SK-N-SH (cell line): ENCODE results near the gene LARGE1. TPM values are rescaled to one million over a fixed set of nuclear protein-coding genes. Genes with fewer than 3 reads are reported as not detected.

Experiments used
- CTCF ChIA-PET: fragments of 300-600, 350-600 bp; formaldehyde crosslinking; extraction: SDS; loops from one replicate; lab custom pipeline; 2021; lab: Yijun Ruan, JAX
- POLR2A ChIA-PET: fragments of 350-600 bp; sonication (Branson Sonifier 250); formaldehyde crosslinking; extraction: SDS; loops from one replicate; lab custom pipeline; 2020; ENCODE audit warnings: antibody characterized with exemption, inconsistent platforms; lab: Yijun Ruan, JAX
- DNase-seq: peaks from one replicate; pipeline ENCODE4 v3.0.0; 2012
- H2AFZ ChIP-seq: fragments of 200-600 bp; sonication (generic); 2 replicates; pipeline ENCODE4 v1.8.1; 2016; ENCODE audit warnings: antibody characterized with exemption, mild to moderate bottlenecking, low read depth
- H3F3A ChIP-seq: fragments of 200-600 bp; sonication (generic); replicated peaks from 2 replicates; pipeline ENCODE3; 2016; ENCODE audit warnings: antibody characterized with exemption, mild to moderate bottlenecking; ENCODE audit not compliant: insufficient read depth
- H3K27ac ChIP-seq, 2 experiments: fragments of 200-500 bp in 1 of 2; fragments of 200-600 bp in 1 of 2; sonication (Bioruptor generic) in 1 of 2; sonication (generic), shearing (Covaris generic) in 1 of 2; 2 replicates each; pipeline versions ENCODE4 v1.5.1 to v1.6.1; 2014 to 2016; ENCODE audit warnings: low read depth in 2 of 2, inconsistent platforms in 1 of 2, low read length in 1 of 2, mild to moderate bottlenecking in 1 of 2, mixed read lengths in 1 of 2
- H3K27me3 ChIP-seq: fragments of 200-600 bp; sonication (generic), shearing (Covaris generic); 2 replicates; pipeline ENCODE4 v1.6.1; 2016; ENCODE audit warnings: mixed run types; ENCODE audit not compliant: insufficient read depth
- H3K36me3 ChIP-seq, 2 experiments: fragments of 200-500 bp in 1 of 2; fragments of 200-600 bp in 1 of 2; sonication (Bioruptor generic) in 1 of 2; sonication (generic) in 1 of 2; replicated peaks in 1 of 2; 2 replicates each; pipeline versions ENCODE3 to v1.5.1; 2014 to 2016; ENCODE audit warnings: low read length in 1 of 2, mild to moderate bottlenecking in 1 of 2; ENCODE audit not compliant: insufficient read depth in 2 of 2, control insufficient read depth in 1 of 2
- H3K4me1 ChIP-seq, 2 experiments: fragments of 200-500 bp in 1 of 2; fragments of 200-600 bp in 1 of 2; sonication (Bioruptor generic) in 1 of 2; sonication (generic), shearing (Covaris generic) in 1 of 2; 2 replicates each; pipeline versions ENCODE4 v1.5.1 to v1.6.1; 2014 to 2016; ENCODE audit warnings: low read depth in 1 of 2, low read length in 1 of 2, mixed run types in 1 of 2; ENCODE audit not compliant: insufficient read depth in 2 of 2, control insufficient read depth in 1 of 2
- H3K4me2 ChIP-seq: fragments of 200-600 bp; sonication (generic), shearing (Covaris generic); 2 replicates; pipeline ENCODE4 v1.6.1; 2017; ENCODE audit warnings: mixed run types
- H3K4me3 ChIP-seq, 2 experiments: fragments of 200-500 bp in 1 of 2; fragments of 200-600 bp in 1 of 2; sonication (Bioruptor generic) in 1 of 2; sonication (generic), shearing (Covaris generic) in 1 of 2; 2 replicates each; pipeline versions ENCODE4 v1.5.1 to v1.8.1; 2014 to 2016; ENCODE audit warnings: low read depth in 2 of 2, inconsistent platforms in 1 of 2, low read length in 1 of 2, mild to moderate bottlenecking in 1 of 2, mixed read lengths in 1 of 2, moderate library complexity in 1 of 2
- H3K79me2 ChIP-seq: fragments of 200-600 bp; sonication (generic); 2 replicates; pipeline ENCODE4 v1.8.1; 2017; ENCODE audit warnings: mild to moderate bottlenecking; ENCODE audit not compliant: insufficient read depth
- H3K9ac ChIP-seq: fragments of 200-600 bp; sonication (generic); 2 replicates; pipeline ENCODE4 v1.6.1; 2017; ENCODE audit warnings: mixed run types
- H3K9me2 ChIP-seq: fragments of 200-600 bp; sonication (generic); 2 replicates; pipeline ENCODE4 v1.6.1; 2017; ENCODE audit warnings: mixed run types
- H3K9me3 ChIP-seq: fragments of 200-600 bp; sonication (generic); 2 replicates; pipeline ENCODE4 v1.6.1; 2017; ENCODE audit warnings: mixed run types, mild to moderate bottlenecking, moderate library complexity
- H4K20me1 ChIP-seq: fragments of 200-600 bp; sonication (generic); 2 replicates; pipeline ENCODE4 v1.6.1; 2017; ENCODE audit warnings: mild to moderate bottlenecking, mixed run types; ENCODE audit not compliant: insufficient read depth
- EP300 ChIP-seq, 2 experiments: IDR thresholded peaks; 2 replicates each; pipeline versions ENCODE4 v1.4.0 to v1.6.1; 2012; ENCODE audit warnings: borderline replicate concordance in 1 of 2, low read depth in 1 of 2, low read length in 1 of 2
- RCOR1 ChIP-seq: fragments of 150-350 bp; IDR thresholded peaks from 2 replicates; pipeline ENCODE4 v1.6.1; 2017; ENCODE audit warnings: antibody characterized with exemption, low read length
- RFX5 ChIP-seq: IDR thresholded peaks from 2 replicates; pipeline ENCODE4 v1.6.1; 2012; ENCODE audit warnings: mild to moderate bottlenecking, improper control_type of control experiment, low read length
- SMC3 ChIP-seq: IDR thresholded peaks from 2 replicates; pipeline ENCODE4 v1.6.1; 2012; ENCODE audit warnings: low read depth, low read length, improper control_type of control experiment
- TCF12 ChIP-seq: IDR thresholded peaks from 2 replicates; pipeline ENCODE4 v1.4.0; 2012
- TEAD4 ChIP-seq: IDR thresholded peaks from 2 replicates; pipeline ENCODE4 v1.4.0; 2012; ENCODE audit warnings: mild to moderate bottlenecking, borderline replicate concordance; ENCODE audit not compliant: insufficient read depth
- YY1 ChIP-seq: IDR thresholded peaks from 2 replicates; pipeline ENCODE4 v1.4.0; 2012; ENCODE audit warnings: low read depth, mild to moderate bottlenecking
- WGBS: methylation state at CpG from one replicate; pipeline ENCODE4 v1.1.6; 2017; ENCODE audit warnings: low lambda C conversion rate; 5-methylcytosine and 5-hydroxymethylcytosine counted together
- polyA plus RNA-seq, 3 experiments: library from polyadenylated mRNA; depleted of rRNA; stranded (reverse); fragments of >200 nt; gene quantifications; 2 replicates each; pipeline ENCODE4 v1.2.3, GENCODE V29; 2012
- TF ChIP-seq, protein P1 (sequence below): IDR thresholded peaks from 2 replicates; pipeline ENCODE4 v1.4.0; 2012; ENCODE audit warnings: low read depth, borderline replicate concordance
- TF ChIP-seq, protein P2 (sequence below): IDR thresholded peaks from 2 replicates; pipeline ENCODE4 v1.4.0; 2012; ENCODE audit warnings: low read depth, borderline replicate concordance
- TF ChIP-seq, protein P3 (sequence below): IDR thresholded peaks from 2 replicates; pipeline ENCODE4 v1.6.1; 2012; ENCODE audit warnings: mild to moderate bottlenecking, low read depth, low read length, moderate library complexity

LARGE1 gene
- polyA plus RNA-seq, 1 of the 3 experiments (the other 2 are of a cell fraction), result 1.1 TPM

DNA sequence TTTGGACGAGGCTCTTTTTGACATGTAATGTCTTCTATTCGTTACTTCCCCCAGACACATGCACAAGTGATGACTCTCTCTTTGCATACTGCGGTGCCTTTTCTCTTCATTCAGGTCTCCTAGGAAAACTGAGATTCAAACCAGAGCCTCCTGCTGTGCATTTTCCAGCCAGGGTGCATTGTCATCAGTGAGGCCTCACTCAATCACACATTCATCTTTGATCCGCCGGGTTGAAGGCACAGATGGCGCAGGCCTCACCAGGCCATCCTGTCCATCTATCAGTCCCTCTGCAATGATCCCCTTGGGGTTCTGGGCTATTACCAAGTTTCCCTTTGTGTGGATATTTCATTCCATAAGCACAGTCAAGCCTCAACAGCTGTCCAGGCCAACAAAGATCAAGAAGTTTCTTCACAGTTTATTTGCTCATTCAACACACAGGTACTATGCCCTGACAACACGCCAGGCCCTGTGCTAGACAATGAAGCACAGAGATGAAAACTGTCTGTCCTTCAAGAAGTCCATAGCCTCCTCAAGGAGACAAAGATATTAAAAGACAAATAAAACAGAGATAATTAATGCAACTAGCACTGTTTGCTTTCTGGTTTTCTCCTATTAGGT is 107.8 kb downstream of the LARGE1 start:
- Histone ChIP-seq H3F3A (no peaks in the 10 kb centered on the region), H3K9me2 (no peaks in the 10 kb centered on the region), H3K4me3 (no peak overlapping the region), H3K79me2 (no peaks in the 10 kb centered on the region), H3K4me1 (no peaks in the 10 kb centered on the region), H3K27ac (no peak overlapping the region), H2AFZ (no peak overlapping the region), H3K27me3 (no peaks in the 10 kb centered on the region), H3K9ac (no peak overlapping the region), H3K9me3 (peaks cover 4% of the 10 kb centered on the region; the same call in 1 of the 2 replicates), H3K36me3 (no peaks in the 10 kb centered on the region), H4K20me1 (no peaks in the 10 kb centered on the region), H3K4me2 (no peak overlapping the region)
- DNase-seq, result no peak
- ChIA-PET CTCF (interaction anchor here (1.1 kb wide), 1 partner anchor 9 kb away, joined by 3 read pairs; no protein-coding TSS in a partner anchor), POLR2A (no interaction called here)
- TF ChIP-seq, protein P1, sequence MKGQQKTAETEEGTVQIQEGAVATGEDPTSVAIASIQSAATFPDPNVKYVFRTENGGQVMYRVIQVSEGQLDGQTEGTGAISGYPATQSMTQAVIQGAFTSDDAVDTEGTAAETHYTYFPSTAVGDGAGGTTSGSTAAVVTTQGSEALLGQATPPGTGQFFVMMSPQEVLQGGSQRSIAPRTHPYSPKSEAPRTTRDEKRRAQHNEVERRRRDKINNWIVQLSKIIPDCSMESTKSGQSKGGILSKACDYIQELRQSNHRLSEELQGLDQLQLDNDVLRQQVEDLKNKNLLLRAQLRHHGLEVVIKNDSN, result no peak
- no peak for TF ChIP-seq RFX5
- TF ChIP-seq TCF12, result no peak
- no peak for TF ChIP-seq RCOR1
- WGBS, result 68% methylated on average over 7 of the region's 7 CpGs

DNA sequence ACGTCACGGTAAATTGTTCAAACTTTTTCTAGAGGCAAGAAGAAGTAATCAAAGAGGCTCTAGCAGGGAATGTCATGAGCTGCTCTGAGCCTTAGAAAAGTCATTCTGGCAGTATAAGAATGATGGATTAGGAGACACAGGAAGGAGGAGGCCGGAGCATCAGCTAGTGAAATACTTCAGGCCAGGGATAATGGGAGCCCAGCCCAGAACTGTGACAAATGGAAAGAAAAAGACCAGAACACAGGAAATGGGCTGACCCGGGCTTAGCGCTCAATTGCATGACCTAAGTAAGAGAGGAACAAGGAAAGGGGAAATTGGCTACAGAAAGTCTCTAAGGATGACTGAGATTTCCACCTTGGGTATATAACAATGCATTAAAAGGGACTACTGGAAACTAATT is 108.6 kb downstream of the LARGE1 start:
- ChIA-PET POLR2A (no interaction called here), CTCF (interaction anchor here (0.7 to 1.9 kb wide), 2 partner anchors 11 to 40 kb away, joined by 3 to 7 read pairs; no protein-coding TSS in a partner anchor)
- whole genome bisulfite sequencing, result 55% methylated on average over 5 of the region's 5 CpGs
- Histone ChIP-seq H3K4me1 (no peaks in the 10 kb centered on the region), H3F3A (no peaks in the 10 kb centered on the region), H3K36me3 (no peaks in the 10 kb centered on the region), H3K79me2 (no peaks in the 10 kb centered on the region), H2AFZ (no peak overlapping the region), H3K9ac (no peak overlapping the region), H3K9me3 (peaks cover 4% of the 10 kb centered on the region; the same call in 1 of the 2 replicates), H3K4me2 (no peak overlapping the region), H3K27ac (no peak overlapping the region), H4K20me1 (no peaks in the 10 kb centered on the region), H3K9me2 (no peaks in the 10 kb centered on the region), H3K4me3 (no peak overlapping the region), H3K27me3 (no peaks in the 10 kb centered on the region)
- TF ChIP-seq, protein P2, sequence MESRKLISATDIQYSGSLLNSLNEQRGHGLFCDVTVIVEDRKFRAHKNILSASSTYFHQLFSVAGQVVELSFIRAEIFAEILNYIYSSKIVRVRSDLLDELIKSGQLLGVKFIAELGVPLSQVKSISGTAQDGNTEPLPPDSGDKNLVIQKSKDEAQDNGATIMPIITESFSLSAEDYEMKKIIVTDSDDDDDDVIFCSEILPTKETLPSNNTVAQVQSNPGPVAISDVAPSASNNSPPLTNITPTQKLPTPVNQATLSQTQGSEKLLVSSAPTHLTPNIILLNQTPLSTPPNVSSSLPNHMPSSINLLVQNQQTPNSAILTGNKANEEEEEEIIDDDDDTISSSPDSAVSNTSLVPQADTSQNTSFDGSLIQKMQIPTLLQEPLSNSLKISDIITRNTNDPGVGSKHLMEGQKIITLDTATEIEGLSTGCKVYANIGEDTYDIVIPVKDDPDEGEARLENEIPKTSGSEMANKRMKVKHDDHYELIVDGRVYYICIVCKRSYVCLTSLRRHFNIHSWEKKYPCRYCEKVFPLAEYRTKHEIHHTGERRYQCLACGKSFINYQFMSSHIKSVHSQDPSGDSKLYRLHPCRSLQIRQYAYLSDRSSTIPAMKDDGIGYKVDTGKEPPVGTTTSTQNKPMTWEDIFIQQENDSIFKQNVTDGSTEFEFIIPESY, result no peak
- no peak for TF ChIP-seq EP300 (IDR thresholded peaks at IDR 0.05; ENCODE audit: borderline replicate concordance in 1 of 2, low read depth in 1 of 2, low read length in 1 of 2)
- TF ChIP-seq, protein P3, sequence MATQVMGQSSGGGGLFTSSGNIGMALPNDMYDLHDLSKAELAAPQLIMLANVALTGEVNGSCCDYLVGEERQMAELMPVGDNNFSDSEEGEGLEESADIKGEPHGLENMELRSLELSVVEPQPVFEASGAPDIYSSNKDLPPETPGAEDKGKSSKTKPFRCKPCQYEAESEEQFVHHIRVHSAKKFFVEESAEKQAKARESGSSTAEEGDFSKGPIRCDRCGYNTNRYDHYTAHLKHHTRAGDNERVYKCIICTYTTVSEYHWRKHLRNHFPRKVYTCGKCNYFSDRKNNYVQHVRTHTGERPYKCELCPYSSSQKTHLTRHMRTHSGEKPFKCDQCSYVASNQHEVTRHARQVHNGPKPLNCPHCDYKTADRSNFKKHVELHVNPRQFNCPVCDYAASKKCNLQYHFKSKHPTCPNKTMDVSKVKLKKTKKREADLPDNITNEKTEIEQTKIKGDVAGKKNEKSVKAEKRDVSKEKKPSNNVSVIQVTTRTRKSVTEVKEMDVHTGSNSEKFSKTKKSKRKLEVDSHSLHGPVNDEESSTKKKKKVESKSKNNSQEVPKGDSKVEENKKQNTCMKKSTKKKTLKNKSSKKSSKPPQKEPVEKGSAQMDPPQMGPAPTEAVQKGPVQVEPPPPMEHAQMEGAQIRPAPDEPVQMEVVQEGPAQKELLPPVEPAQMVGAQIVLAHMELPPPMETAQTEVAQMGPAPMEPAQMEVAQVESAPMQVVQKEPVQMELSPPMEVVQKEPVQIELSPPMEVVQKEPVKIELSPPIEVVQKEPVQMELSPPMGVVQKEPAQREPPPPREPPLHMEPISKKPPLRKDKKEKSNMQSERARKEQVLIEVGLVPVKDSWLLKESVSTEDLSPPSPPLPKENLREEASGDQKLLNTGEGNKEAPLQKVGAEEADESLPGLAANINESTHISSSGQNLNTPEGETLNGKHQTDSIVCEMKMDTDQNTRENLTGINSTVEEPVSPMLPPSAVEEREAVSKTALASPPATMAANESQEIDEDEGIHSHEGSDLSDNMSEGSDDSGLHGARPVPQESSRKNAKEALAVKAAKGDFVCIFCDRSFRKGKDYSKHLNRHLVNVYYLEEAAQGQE, result no peak
- no peak for TF ChIP-seq TEAD4
- TF ChIP-seq YY1, result no peak
- TF ChIP-seq SMC3, result no peak
- no peak for DNase-seq
